Colonic mucosa (tissue), 4 donors: Measurements from ENCODE around the gene GARIN5A. TPM values are rescaled to one million over a fixed set of nuclear protein-coding genes. Genes with fewer than 3 reads are reported as not detected.

ENCODE experiments used
- DNase-seq: peaks from one replicate; pipeline ENCODE4 v3.0.0-alpha.2; 2020
- H3K27ac ChIP-seq: fragments of 200-600 bp; one replicate; pipeline ENCODE4 v1.8.0; 2021
- H3K27me3 ChIP-seq: fragments of 200-600 bp; one replicate; pipeline ENCODE4 v1.8.0; 2021
- H3K36me3 ChIP-seq: fragments of 200-600 bp; one replicate; pipeline ENCODE4 v1.8.0; 2021
- H3K4me1 ChIP-seq: fragments of 200-600 bp; one replicate; pipeline ENCODE4 v1.8.0; 2021; ENCODE audit warnings: mild to moderate bottlenecking
- H3K4me3 ChIP-seq: fragments of 200-600 bp; one replicate; pipeline ENCODE4 v1.8.0; 2021
- H3K9ac ChIP-seq, 2 donors: one replicate each; pipeline ENCODE4 v1.7.0; 2013; ENCODE audit warnings: control low read depth in 2 of 2, low read depth in 2 of 2, low read length in 2 of 2
- H3K9me3 ChIP-seq: fragments of 200-600 bp; one replicate; pipeline ENCODE4 v1.8.0; 2021
- intact Hi-C: fragments of 100-400 bp; cut with DNase I; formaldehyde crosslinking; loops from one replicate; pipeline ENCODE4 v1.14.1; 2022
- total RNA-seq, 2 donors: library from RNA; stranded (reverse); fragmentation: NEBNext Ultra II Directional in 1 of 2; extraction: Animal tissue kit (Norgen Biotek cat#: 25700) in 1 of 2; gene quantifications; one replicate each; pipeline ENCODE4 v1.2.1, GENCODE V29; 2021
- TF ChIP-seq, protein P1 (sequence below): fragments of 200-600 bp; IDR thresholded peaks from one replicate; pipeline ENCODE4 v1.8.0; 2022; ENCODE audit warnings: antibody characterized with exemption, mild to moderate bottlenecking
- donor health status: healthy.
- donor health status: DM: no; HTN: no; CAD: no.
- donor health status: DM: no; HTN: no; CAD: no.

The GARIN5A gene
- total RNA-seq, 2 donors from 2014 or later, result 2.1 to 4.4 TPM

DNA sequence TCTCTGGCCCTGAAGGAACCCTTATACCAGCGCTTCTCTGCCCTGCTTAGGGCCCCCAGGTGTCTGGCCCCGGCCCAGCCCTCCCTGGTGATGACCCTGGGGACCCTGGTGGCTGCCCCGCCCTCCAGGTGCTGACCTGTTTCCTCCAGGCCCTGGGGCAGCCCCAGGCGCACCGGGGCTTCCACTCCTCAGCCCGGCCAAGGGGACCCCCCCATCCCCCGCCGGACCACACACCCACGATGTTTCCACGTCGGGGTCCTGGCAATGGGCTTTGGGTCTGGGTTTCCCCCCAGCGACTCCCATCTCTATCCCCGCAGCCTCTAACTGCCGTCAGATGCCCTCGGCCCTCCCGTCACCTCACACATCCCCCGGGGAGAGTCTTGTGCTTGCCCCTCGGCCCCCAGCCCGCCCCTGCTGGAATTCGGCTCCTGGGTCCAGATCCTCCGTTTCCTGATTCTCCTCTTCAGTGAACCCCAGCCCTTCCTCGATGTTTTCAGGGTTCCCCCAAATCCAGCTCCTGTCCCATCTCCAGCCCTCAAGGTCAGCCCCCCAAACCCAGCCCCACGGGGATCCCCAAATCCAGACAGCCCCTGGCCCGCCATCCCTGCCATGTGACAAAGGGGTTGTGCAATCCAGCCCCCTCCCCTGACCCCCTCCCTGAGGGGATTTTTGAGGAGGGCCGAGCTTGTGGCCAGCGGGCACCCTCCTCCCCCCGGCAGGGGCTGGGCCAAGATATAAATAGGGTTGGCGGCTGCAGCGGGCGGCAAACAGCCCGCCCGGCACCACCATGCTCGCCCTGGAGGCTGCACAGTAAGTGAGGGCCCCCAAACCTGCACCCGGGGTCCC, 58.2 kb downstream of the GARIN5A start, which contains the start of gene SPIB:
Gene SPIB, plus strand, starts transcription at position 763 of the 846 bp plus-strand sequence. Its CDS starts 25 bp downstream, at position 788.
- TF ChIP-seq, protein P1, sequence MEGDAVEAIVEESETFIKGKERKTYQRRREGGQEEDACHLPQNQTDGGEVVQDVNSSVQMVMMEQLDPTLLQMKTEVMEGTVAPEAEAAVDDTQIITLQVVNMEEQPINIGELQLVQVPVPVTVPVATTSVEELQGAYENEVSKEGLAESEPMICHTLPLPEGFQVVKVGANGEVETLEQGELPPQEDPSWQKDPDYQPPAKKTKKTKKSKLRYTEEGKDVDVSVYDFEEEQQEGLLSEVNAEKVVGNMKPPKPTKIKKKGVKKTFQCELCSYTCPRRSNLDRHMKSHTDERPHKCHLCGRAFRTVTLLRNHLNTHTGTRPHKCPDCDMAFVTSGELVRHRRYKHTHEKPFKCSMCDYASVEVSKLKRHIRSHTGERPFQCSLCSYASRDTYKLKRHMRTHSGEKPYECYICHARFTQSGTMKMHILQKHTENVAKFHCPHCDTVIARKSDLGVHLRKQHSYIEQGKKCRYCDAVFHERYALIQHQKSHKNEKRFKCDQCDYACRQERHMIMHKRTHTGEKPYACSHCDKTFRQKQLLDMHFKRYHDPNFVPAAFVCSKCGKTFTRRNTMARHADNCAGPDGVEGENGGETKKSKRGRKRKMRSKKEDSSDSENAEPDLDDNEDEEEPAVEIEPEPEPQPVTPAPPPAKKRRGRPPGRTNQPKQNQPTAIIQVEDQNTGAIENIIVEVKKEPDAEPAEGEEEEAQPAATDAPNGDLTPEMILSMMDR, result no peak
- Histone ChIP-seq H3K9me3 (no peaks in the 10 kb centered on the region), H3K9ac (peak within 1 kb of the TSS in 1 of 2 donors; percentile 43), H3K27ac (no peak within 1 kb of the TSS), H3K36me3 (no peaks in the 10 kb centered on the region), H3K27me3 (peaks cover 25% of the 10 kb centered on the region), H3K4me1 (peaks cover 5% of the 10 kb centered on the region), H3K4me3 (peak within 1 kb of the TSS; percentile 15)
- no peak for DNase-seq
- intact Hi-C loops, result no loop called here

DNA sequence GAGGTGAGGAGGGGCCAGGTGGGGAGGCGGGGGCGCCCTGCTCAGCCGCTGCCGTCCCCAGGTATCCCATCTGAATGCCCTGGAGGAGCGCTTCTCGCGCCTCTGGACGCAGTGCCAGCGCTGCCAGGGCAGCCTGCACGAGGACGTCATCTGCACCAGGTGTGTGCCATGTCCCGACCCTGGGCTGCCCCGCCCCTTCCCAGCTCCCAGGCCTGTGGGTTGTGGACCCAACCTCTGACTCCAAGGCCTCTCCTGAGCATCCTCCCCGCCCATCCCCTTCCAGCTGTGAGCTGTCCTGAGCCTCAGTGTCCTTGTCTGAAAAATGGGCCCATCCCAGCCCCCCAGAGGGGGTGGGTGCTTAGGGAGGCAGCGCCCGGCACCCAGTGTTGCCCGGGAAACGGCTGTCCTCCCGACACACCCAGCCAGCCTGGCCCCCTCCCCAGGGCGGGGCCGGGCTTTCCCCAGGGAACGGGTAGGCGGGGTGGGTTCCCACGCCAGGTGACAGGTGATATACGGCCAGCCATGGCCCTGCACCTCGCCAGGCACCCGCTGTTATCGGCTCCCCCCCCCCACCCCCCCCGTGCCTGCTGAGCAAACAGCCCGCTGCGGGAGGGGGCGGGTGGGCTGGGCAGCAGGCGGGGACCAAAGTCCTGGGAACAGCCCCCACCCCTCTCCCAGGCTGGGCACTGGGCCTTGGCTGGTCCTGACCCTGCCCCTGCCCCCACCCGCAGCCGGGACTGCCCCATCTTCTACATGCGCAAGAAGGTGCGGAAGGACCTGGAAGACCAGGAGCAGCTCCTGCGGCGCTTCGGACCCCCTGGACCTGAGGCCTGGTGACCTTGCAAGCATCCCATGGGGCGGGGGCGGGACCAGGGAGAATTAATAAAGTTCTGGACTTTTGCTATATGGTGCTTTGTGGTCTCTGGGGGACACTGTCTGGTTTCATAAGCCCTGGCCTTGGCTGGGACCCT, 59.3 kb downstream of the GARIN5A start:
- TF ChIP-seq, protein P1, result no peak
- intact Hi-C loops, result no loop called here
- peak; percentile 68 for DNase-seq
- peak overlapping the region in 1 of 2 donors; percentile 43 for H3K9ac ChIP-seq
- no peak overlapping the region for H3K27ac ChIP-seq
- no peak overlapping the region for H3K4me3 ChIP-seq
- H3K27me3 ChIP-seq, result peaks cover 25% of the 10 kb centered on the region
- no peaks in the 10 kb centered on the region for H3K36me3 ChIP-seq
- H3K4me1 ChIP-seq, result peaks cover 5% of the 10 kb centered on the region
- no peaks in the 10 kb centered on the region for H3K9me3 ChIP-seq

Other genes starting within 250 kb of the GARIN5A start
- gene KCNC3, start 147.5 kb downstream of the GARIN5A start, total RNA-seq, result 1 to 10 TPM in 1 of 2 donors, under 1 TPM in 1; 0.61 to 1.0 TPM
- gene NAPSA, start 111.2 kb downstream of the GARIN5A start, total RNA-seq, result 1 to 10 TPM; 1.9 to 6.1 TPM
- gene NR1H2, start 100.4 kb downstream of the GARIN5A start, total RNA-seq, result 10 to 100 TPM; 57.9 to 60.0 TPM
- gene POLD1, start 92.5 kb downstream of the GARIN5A start, total RNA-seq, result 10 to 100 TPM; 26.2 to 76.3 TPM
- 10 to 100 TPM; 32.5 to 46.0 TPM for gene SPIB, start 57.9 kb downstream of the GARIN5A start, total RNA-seq
- not detected for gene MYBPC2, start 44.0 kb downstream of the GARIN5A start, total RNA-seq
- 100 to 1,000 TPM; 112 to 163 TPM for gene EMC10, start 341 bp downstream of the GARIN5A start, total RNA-seq
- 10 to 100 TPM; 27.0 to 45.0 TPM for gene JOSD2, start 34.3 kb upstream of the GARIN5A start, total RNA-seq
- not detected for gene ASPDH, start 37.1 kb upstream of the GARIN5A start, total RNA-seq
- gene LRRC4B, start 91.6 kb upstream of the GARIN5A start, total RNA-seq, result 1 to 10 TPM; 1.1 TPM
- under 1 TPM in 1 of 2 donors, not detected in 1; 0.13 TPM for gene SYT3, start 163.0 kb upstream of the GARIN5A start, total RNA-seq
- gene C19orf81, start 172.6 kb upstream of the GARIN5A start, total RNA-seq, result not detected
- under 1 TPM; 0.22 to 0.29 TPM for gene SHANK1, start 243.0 kb upstream of the GARIN5A start, total RNA-seq
- 1 to 10 TPM; 4.5 to 5.1 TPM for gene CLEC11A, start 246.5 kb upstream of the GARIN5A start, total RNA-seq